ENCODE data around the gene PTPN1. TPM values are rescaled to one million over a fixed set of nuclear protein-coding genes. Genes with fewer than 3 reads are reported as not detected.

The PTPN1 gene
- total and polyA plus RNA-seq, 2 donors (not counting 1 experiment from before 2014, with no cell fraction given), result 20.0 to 28.7 TPM

GRCh38 chr20:50584687-50585086, 74.5 kb downstream of the PTPN1 start:
- H3K4me3 ChIP-seq (replicated peaks in 1 of 4; ENCODE audit: control extremely low read depth in 1 of 4, insufficient read depth in 1 of 4, low read depth in 3 of 4, low read length in 4 of 4), result no peak overlapping the region
- no peak overlapping the region for H3K27ac ChIP-seq (ENCODE audit: insufficient read depth, low read length)
- no peak overlapping the region for H3K4me2 ChIP-seq (ENCODE audit: extremely low read depth, insufficient read depth, low read length)
- no peaks in the 10 kb centered on the region for H3K79me2 ChIP-seq (ENCODE audit: control insufficient read depth, insufficient read depth, low read length)
- H4K20me1 ChIP-seq (ENCODE audit: control insufficient read depth, extremely low read depth, insufficient read depth, low read length), result no peaks in the 10 kb centered on the region
- peaks cover 24% of the 10 kb centered on the region for H3K36me3 ChIP-seq (ENCODE audit: control insufficient read depth, insufficient read depth, low read length)
- H2AFZ ChIP-seq (ENCODE audit: low read length), result no peak overlapping the region
- no peaks in the 10 kb centered on the region for H3K27me3 ChIP-seq (ENCODE audit: control insufficient read depth, insufficient read depth, low read length)
- H3K9me3 ChIP-seq (ENCODE audit: control insufficient read depth, insufficient read depth, low read depth, low read length), result no peaks in the 10 kb centered on the region
- no peaks in the 10 kb centered on the region for H3K4me1 ChIP-seq (ENCODE audit: control insufficient read depth, extremely low read depth, insufficient read depth, low read length)
- DNase-seq (ENCODE audit: low read depth in 2 of 2), result no peak
- no peak overlapping the region for H3K9ac ChIP-seq (ENCODE audit: insufficient read depth, low read length)
- no peak for TF ChIP-seq EZH2 (IDR thresholded peaks at IDR 0.05; ENCODE audit: low read length, missing control alignments)
- no peak for TF ChIP-seq CTCF (conservative IDR thresholded peaks at IDR 0.05 in 1 of 2, IDR thresholded peaks at IDR 0.05 in 1 of 2; ENCODE audit: low read depth in 1 of 2, low read length in 2 of 2)

GRCh38 chr20:50585214-50585613, 75.0 kb downstream of the PTPN1 start:
- H3K9me3 ChIP-seq (ENCODE audit: control insufficient read depth, insufficient read depth, low read depth, low read length), result no peaks in the 10 kb centered on the region
- H3K4me3 ChIP-seq (replicated peaks in 1 of 4; ENCODE audit: control extremely low read depth in 1 of 4, insufficient read depth in 1 of 4, low read depth in 3 of 4, low read length in 4 of 4), result no peak overlapping the region
- H3K9ac ChIP-seq (ENCODE audit: insufficient read depth, low read length), result no peak overlapping the region
- H3K79me2 ChIP-seq (ENCODE audit: control insufficient read depth, insufficient read depth, low read length), result no peaks in the 10 kb centered on the region
- H3K4me2 ChIP-seq (ENCODE audit: extremely low read depth, insufficient read depth, low read length), result no peak overlapping the region
- H2AFZ ChIP-seq (ENCODE audit: low read length), result no peak overlapping the region
- H3K36me3 ChIP-seq (ENCODE audit: control insufficient read depth, insufficient read depth, low read length), result peaks cover 19% of the 10 kb centered on the region
- no peak for DNase-seq (ENCODE audit: low read depth in 2 of 2)
- no peak overlapping the region for H3K27ac ChIP-seq (ENCODE audit: insufficient read depth, low read length)
- TF ChIP-seq EZH2 (IDR thresholded peaks at IDR 0.05; ENCODE audit: low read length, missing control alignments), result no peak
- TF ChIP-seq CTCF (conservative IDR thresholded peaks at IDR 0.05 in 1 of 2, IDR thresholded peaks at IDR 0.05 in 1 of 2; ENCODE audit: low read depth in 1 of 2, low read length in 2 of 2), result no peak
- no peaks in the 10 kb centered on the region for H3K4me1 ChIP-seq (ENCODE audit: control insufficient read depth, extremely low read depth, insufficient read depth, low read length)
- H3K27me3 ChIP-seq (ENCODE audit: control insufficient read depth, insufficient read depth, low read length), result no peaks in the 10 kb centered on the region
- H4K20me1 ChIP-seq (ENCODE audit: control insufficient read depth, extremely low read depth, insufficient read depth, low read length), result no peaks in the 10 kb centered on the region

GRCh38 chr20:50585678-50586077, 75.5 kb downstream of the PTPN1 start:
- peaks cover 16% of the 10 kb centered on the region for H3K36me3 ChIP-seq (ENCODE audit: control insufficient read depth, insufficient read depth, low read length)
- H4K20me1 ChIP-seq (ENCODE audit: control insufficient read depth, extremely low read depth, insufficient read depth, low read length), result no peaks in the 10 kb centered on the region
- H3K4me1 ChIP-seq (ENCODE audit: control insufficient read depth, extremely low read depth, insufficient read depth, low read length), result no peaks in the 10 kb centered on the region
- no peak overlapping the region for H3K4me2 ChIP-seq (ENCODE audit: extremely low read depth, insufficient read depth, low read length)
- H3K4me3 ChIP-seq (replicated peaks in 1 of 4; ENCODE audit: control extremely low read depth in 1 of 4, insufficient read depth in 1 of 4, low read depth in 3 of 4, low read length in 4 of 4), result no peak overlapping the region
- H3K79me2 ChIP-seq (ENCODE audit: control insufficient read depth, insufficient read depth, low read length), result no peaks in the 10 kb centered on the region
- TF ChIP-seq EZH2 (IDR thresholded peaks at IDR 0.05; ENCODE audit: low read length, missing control alignments), result no peak
- TF ChIP-seq CTCF (conservative IDR thresholded peaks at IDR 0.05 in 1 of 2, IDR thresholded peaks at IDR 0.05 in 1 of 2; ENCODE audit: low read depth in 1 of 2, low read length in 2 of 2), result no peak
- no peak overlapping the region for H3K27ac ChIP-seq (ENCODE audit: insufficient read depth, low read length)
- H3K27me3 ChIP-seq (ENCODE audit: control insufficient read depth, insufficient read depth, low read length), result no peaks in the 10 kb centered on the region
- no peaks in the 10 kb centered on the region for H3K9me3 ChIP-seq (ENCODE audit: control insufficient read depth, insufficient read depth, low read depth, low read length)
- no peak for DNase-seq (ENCODE audit: low read depth in 2 of 2)
- no peak overlapping the region for H2AFZ ChIP-seq (ENCODE audit: low read length)
- H3K9ac ChIP-seq (ENCODE audit: insufficient read depth, low read length), result no peak overlapping the region
